HCT116 (cell line): Measurements from ENCODE around the gene ELMO2.

Experiments
- EGR1 ChIP-seq: IDR thresholded peaks from 2 replicates; pipeline ENCODE4 v1.6.1; 2012; ENCODE audit warnings: low read depth
- POLR2AphosphoS5 ChIP-seq: IDR thresholded peaks from 2 replicates; pipeline ENCODE4 v1.6.1; 2011; ENCODE audit warnings: mild to moderate bottlenecking, low read depth, low read length, moderate library complexity
- ZFX ChIP-seq: fragments of 450-650 bp; IDR thresholded peaks from 2 replicates; pipeline ENCODE4 v1.6.1; 2017
- TF ChIP-seq, protein P1 (sequence below), 3 experiments: fragments of 200-600 bp in 1 of 3; sonication (generic) in 1 of 3; IDR thresholded peaks in 2 of 3; conservative IDR thresholded peaks in 1 of 3; 2 replicates each; pipeline ENCODE4 v1.5.1; 2012 to 2017; ENCODE audit warnings: low read depth in 2 of 3, low read length in 2 of 3, antibody characterized with exemption in 1 of 3, borderline replicate concordance in 1 of 3, control low read depth in 1 of 3, mild to moderate bottlenecking in 1 of 3, mixed read lengths in 1 of 3, mixed run types in 1 of 3, moderate library complexity in 1 of 3; ENCODE audit not compliant: insufficient read depth in 1 of 3
- TF ChIP-seq, protein P2 (sequence below): IDR thresholded peaks from 2 replicates; pipeline ENCODE4 v1.6.1; 2012; ENCODE audit warnings: low read depth

DNA sequence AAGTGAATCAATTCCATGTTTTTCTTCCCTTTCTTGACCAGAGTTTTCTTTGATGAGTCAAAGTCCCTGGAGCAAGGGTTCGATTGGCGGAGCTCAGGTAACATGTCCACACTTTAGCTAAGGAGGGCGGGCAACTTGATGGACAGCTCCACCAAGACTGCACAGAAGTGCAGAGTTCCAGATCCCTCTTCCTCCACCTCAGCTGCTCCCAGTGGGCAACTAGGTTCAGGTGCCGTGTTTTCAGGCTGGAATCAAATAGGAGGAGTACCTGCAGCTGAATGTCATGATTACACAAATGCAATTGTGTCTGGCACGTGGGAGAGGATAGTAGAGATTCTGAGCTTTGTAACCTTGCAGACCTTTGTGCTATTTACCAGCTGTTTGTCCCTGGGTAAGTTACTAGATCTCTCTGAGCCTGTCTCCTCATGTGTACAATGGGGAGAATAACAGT lies 1.9 kb upstream of the ELMO2 start:
- TF ChIP-seq, protein P1, sequence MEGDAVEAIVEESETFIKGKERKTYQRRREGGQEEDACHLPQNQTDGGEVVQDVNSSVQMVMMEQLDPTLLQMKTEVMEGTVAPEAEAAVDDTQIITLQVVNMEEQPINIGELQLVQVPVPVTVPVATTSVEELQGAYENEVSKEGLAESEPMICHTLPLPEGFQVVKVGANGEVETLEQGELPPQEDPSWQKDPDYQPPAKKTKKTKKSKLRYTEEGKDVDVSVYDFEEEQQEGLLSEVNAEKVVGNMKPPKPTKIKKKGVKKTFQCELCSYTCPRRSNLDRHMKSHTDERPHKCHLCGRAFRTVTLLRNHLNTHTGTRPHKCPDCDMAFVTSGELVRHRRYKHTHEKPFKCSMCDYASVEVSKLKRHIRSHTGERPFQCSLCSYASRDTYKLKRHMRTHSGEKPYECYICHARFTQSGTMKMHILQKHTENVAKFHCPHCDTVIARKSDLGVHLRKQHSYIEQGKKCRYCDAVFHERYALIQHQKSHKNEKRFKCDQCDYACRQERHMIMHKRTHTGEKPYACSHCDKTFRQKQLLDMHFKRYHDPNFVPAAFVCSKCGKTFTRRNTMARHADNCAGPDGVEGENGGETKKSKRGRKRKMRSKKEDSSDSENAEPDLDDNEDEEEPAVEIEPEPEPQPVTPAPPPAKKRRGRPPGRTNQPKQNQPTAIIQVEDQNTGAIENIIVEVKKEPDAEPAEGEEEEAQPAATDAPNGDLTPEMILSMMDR (IDR thresholded peaks at IDR 0.05 in 2 of 3, conservative IDR thresholded peaks at IDR 0.05 in 1 of 3; ENCODE audit: borderline replicate concordance in 1 of 3, insufficient read depth in 1 of 3, low read depth in 2 of 3, low read length in 2 of 3) = no peak
- TF ChIP-seq POLR2AphosphoS5 (no peak), ZFX (no peak), EGR1 (no peak)
- TF ChIP-seq, protein P2, sequence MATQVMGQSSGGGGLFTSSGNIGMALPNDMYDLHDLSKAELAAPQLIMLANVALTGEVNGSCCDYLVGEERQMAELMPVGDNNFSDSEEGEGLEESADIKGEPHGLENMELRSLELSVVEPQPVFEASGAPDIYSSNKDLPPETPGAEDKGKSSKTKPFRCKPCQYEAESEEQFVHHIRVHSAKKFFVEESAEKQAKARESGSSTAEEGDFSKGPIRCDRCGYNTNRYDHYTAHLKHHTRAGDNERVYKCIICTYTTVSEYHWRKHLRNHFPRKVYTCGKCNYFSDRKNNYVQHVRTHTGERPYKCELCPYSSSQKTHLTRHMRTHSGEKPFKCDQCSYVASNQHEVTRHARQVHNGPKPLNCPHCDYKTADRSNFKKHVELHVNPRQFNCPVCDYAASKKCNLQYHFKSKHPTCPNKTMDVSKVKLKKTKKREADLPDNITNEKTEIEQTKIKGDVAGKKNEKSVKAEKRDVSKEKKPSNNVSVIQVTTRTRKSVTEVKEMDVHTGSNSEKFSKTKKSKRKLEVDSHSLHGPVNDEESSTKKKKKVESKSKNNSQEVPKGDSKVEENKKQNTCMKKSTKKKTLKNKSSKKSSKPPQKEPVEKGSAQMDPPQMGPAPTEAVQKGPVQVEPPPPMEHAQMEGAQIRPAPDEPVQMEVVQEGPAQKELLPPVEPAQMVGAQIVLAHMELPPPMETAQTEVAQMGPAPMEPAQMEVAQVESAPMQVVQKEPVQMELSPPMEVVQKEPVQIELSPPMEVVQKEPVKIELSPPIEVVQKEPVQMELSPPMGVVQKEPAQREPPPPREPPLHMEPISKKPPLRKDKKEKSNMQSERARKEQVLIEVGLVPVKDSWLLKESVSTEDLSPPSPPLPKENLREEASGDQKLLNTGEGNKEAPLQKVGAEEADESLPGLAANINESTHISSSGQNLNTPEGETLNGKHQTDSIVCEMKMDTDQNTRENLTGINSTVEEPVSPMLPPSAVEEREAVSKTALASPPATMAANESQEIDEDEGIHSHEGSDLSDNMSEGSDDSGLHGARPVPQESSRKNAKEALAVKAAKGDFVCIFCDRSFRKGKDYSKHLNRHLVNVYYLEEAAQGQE = no peak; the same call in 1 of the 2 replicates
